Tibial nerve (tissue), 3 donors: ENCODE measurements around the gene PPP6R2.
"Not testable (repeated sequence)": the region's sequence is repeated elsewhere in the genome, so short reads cannot be mapped to it uniquely, and the experiment has no call there.

Source experiments
- CTCF ChIP-seq, 5 experiments: fragments of 200-600 bp in 3 of 5; fragments of 450-650 bp in 2 of 5; sonication (generic) in 3 of 5; IDR thresholded peaks; one replicate each; pipeline ENCODE4 v1.5.1; 2016 to 2019; ENCODE audit warnings: antibody characterized with exemption in 5 of 5, mild to moderate bottlenecking in 3 of 5, moderate library complexity in 2 of 5
- POLR2A ChIP-seq, 2 donors: fragments of 450-650 bp; IDR thresholded peaks; one replicate each; pipeline ENCODE4 v1.6.1; 2017; ENCODE audit warnings: antibody characterized with exemption in 2 of 2, mild to moderate bottlenecking in 2 of 2, moderate library complexity in 2 of 2

- not testable (repeated sequence) for TF ChIP-seq CTCF, POLR2A (IDR thresholded peaks at IDR 0.05)
Measured at GRCh38 chr22:50334433-50334832, 8.7 kb upstream of the PPP6R2 start.
